Skeletal muscle satellite cell (primary cell): ENCODE measurements around the gene RGL1.

Experiments
- H3K27me3 ChIP-seq: 2 replicates; pipeline ENCODE4 v1.7.0; 2013; ENCODE audit warnings: low read length; ENCODE audit not compliant: control insufficient read depth, insufficient read depth
- H3K36me3 ChIP-seq: 2 replicates; pipeline ENCODE4 v1.7.0; 2013; ENCODE audit warnings: mild to moderate bottlenecking, control low read depth, low read length; ENCODE audit not compliant: insufficient read depth
- H3K4me1 ChIP-seq: 2 replicates; pipeline ENCODE4 v1.7.0; 2013; ENCODE audit warnings: low read length; ENCODE audit not compliant: control insufficient read depth, insufficient read depth
- H3K4me2 ChIP-seq: 2 replicates; pipeline ENCODE4 v1.7.0; 2013; ENCODE audit warnings: mild to moderate bottlenecking, low read length
- H3K4me3 ChIP-seq: 2 replicates; pipeline ENCODE4 v1.7.0; 2013; ENCODE audit warnings: low read length
- H3K9ac ChIP-seq: 2 replicates; pipeline ENCODE4 v1.7.0; 2013; ENCODE audit warnings: mild to moderate bottlenecking, low read depth, low read length, moderate library complexity
- H3K9me3 ChIP-seq: replicated peaks from 2 replicates; pipeline ENCODE4 v1.7.0; 2013; ENCODE audit warnings: mild to moderate bottlenecking, control low read depth, low read length

RGL1 gene

GRCh38 chr1:183844806-183845205 lies 39.9 kb downstream of the RGL1 start:
- H3K36me3 ChIP-seq: no peaks in the 10 kb centered on the region
- no peak overlapping the region for H3K9ac ChIP-seq
- no peaks in the 10 kb centered on the region for H3K9me3 ChIP-seq
- no peak overlapping the region for H3K4me3 ChIP-seq
- peaks cover 45% of the 10 kb centered on the region for H3K4me1 ChIP-seq
- no peak overlapping the region for H3K4me2 ChIP-seq
- no peaks in the 10 kb centered on the region for H3K27me3 ChIP-seq

- H3K4me3 ChIP-seq: no peak overlapping the region
- H3K36me3 ChIP-seq: no peaks in the 10 kb centered on the region
- H3K9me3 ChIP-seq: no peaks in the 10 kb centered on the region
- peaks cover 40% of the 10 kb centered on the region for H3K4me1 ChIP-seq
- H3K4me2 ChIP-seq: no peak overlapping the region
- no peaks in the 10 kb centered on the region for H3K27me3 ChIP-seq
- H3K9ac ChIP-seq: no peak overlapping the region
Observed at GRCh38 chr1:183845681-183846080, 40.8 kb downstream of the RGL1 start.

- H3K36me3 ChIP-seq: no peaks in the 10 kb centered on the region
- H3K4me3 ChIP-seq: no peak overlapping the region
- H3K9ac ChIP-seq: no peak overlapping the region
- no peaks in the 10 kb centered on the region for H3K27me3 ChIP-seq
- H3K9me3 ChIP-seq: no peaks in the 10 kb centered on the region
- H3K4me1 ChIP-seq: peaks cover 32% of the 10 kb centered on the region
- no peak overlapping the region for H3K4me2 ChIP-seq
Observed at GRCh38 chr1:183847641-183848040, 42.7 kb downstream of the RGL1 start.

- no peaks in the 10 kb centered on the region for H3K36me3 ChIP-seq
Observed at GRCh38 chr1:183850852-183851251, 45.9 kb downstream of the RGL1 start.

GRCh38 chr1:183859119-183859518 lies 54.2 kb downstream of the RGL1 start:
- Histone ChIP-seq H3K9me3 (no peaks in the 10 kb centered on the region), H3K9ac (no peak overlapping the region), H3K27me3 (no peaks in the 10 kb centered on the region), H3K4me2 (no peak overlapping the region), H3K4me1 (no peaks in the 10 kb centered on the region), H3K4me3 (no peak overlapping the region), H3K36me3 (no peaks in the 10 kb centered on the region)

More at GRCh38 chr1:183850852-183851251, 45.9 kb downstream of the RGL1 start:
- no peaks in the 10 kb centered on the region for H3K27me3 ChIP-seq
- peak overlapping the region; percentile 11 for H3K4me2 ChIP-seq
- no peak overlapping the region for H3K4me3 ChIP-seq
- no peaks in the 10 kb centered on the region for H3K9me3 ChIP-seq
- H3K4me1 ChIP-seq: peaks cover 12% of the 10 kb centered on the region
- H3K9ac ChIP-seq: no peak overlapping the region

- no peaks in the 10 kb centered on the region for H3K4me1 ChIP-seq
- no peak overlapping the region for H3K4me3 ChIP-seq
- H3K4me2 ChIP-seq: no peak overlapping the region
- H3K27me3 ChIP-seq: no peaks in the 10 kb centered on the region
- H3K9ac ChIP-seq: no peak overlapping the region
- no peaks in the 10 kb centered on the region for H3K9me3 ChIP-seq
- H3K36me3 ChIP-seq: no peaks in the 10 kb centered on the region
Observed at GRCh38 chr1:183859831-183860230, 54.9 kb downstream of the RGL1 start.

- Histone ChIP-seq H3K4me1 (no peaks in the 10 kb centered on the region), H3K9me3 (no peaks in the 10 kb centered on the region), H3K36me3 (no peaks in the 10 kb centered on the region)
Observed at GRCh38 chr1:183862967-183863366, 58.0 kb downstream of the RGL1 start.

GRCh38 chr1:183863852-183864251 lies 58.9 kb downstream of the RGL1 start:
- no peak overlapping the region for H3K9ac ChIP-seq
- no peak overlapping the region for H3K4me3 ChIP-seq
- H3K4me1 ChIP-seq: no peaks in the 10 kb centered on the region
- H3K4me2 ChIP-seq: no peak overlapping the region
- H3K27me3 ChIP-seq: no peaks in the 10 kb centered on the region
- no peaks in the 10 kb centered on the region for H3K9me3 ChIP-seq
- H3K36me3 ChIP-seq: no peaks in the 10 kb centered on the region

More at GRCh38 chr1:183862967-183863366, 58.0 kb downstream of the RGL1 start:
- Histone ChIP-seq H3K4me3 (no peak overlapping the region), H3K4me2 (no peak overlapping the region), H3K27me3 (no peaks in the 10 kb centered on the region), H3K9ac (no peak overlapping the region)

GRCh38 chr1:183864611-183865010 lies 59.7 kb downstream of the RGL1 start:
- Histone ChIP-seq H3K4me2 (no peak overlapping the region), H3K36me3 (no peaks in the 10 kb centered on the region), H3K4me1 (no peaks in the 10 kb centered on the region), H3K27me3 (no peaks in the 10 kb centered on the region), H3K9me3 (no peaks in the 10 kb centered on the region), H3K4me3 (no peak overlapping the region), H3K9ac (no peak overlapping the region)

- no peak overlapping the region for H3K4me2 ChIP-seq
Observed at GRCh38 chr1:183869230-183869629, 64.3 kb downstream of the RGL1 start.

GRCh38 chr1:183869664-183870063 lies 64.7 kb downstream of the RGL1 start:
- H3K4me1 ChIP-seq: peaks cover 12% of the 10 kb centered on the region
- H3K27me3 ChIP-seq: no peaks in the 10 kb centered on the region
- H3K36me3 ChIP-seq: no peaks in the 10 kb centered on the region
- H3K9ac ChIP-seq: no peak overlapping the region
- no peak overlapping the region for H3K4me2 ChIP-seq
- H3K9me3 ChIP-seq: no peaks in the 10 kb centered on the region
- H3K4me3 ChIP-seq: no peak overlapping the region

More at GRCh38 chr1:183869230-183869629, 64.3 kb downstream of the RGL1 start:
- no peaks in the 10 kb centered on the region for H3K36me3 ChIP-seq
- peaks cover 12% of the 10 kb centered on the region for H3K4me1 ChIP-seq
- no peak overlapping the region for H3K4me3 ChIP-seq
- H3K27me3 ChIP-seq: no peaks in the 10 kb centered on the region
- no peak overlapping the region for H3K9ac ChIP-seq
- H3K9me3 ChIP-seq: no peaks in the 10 kb centered on the region

GRCh38 chr1:183870351-183871077 lies 65.6 kb downstream of the RGL1 start:
- Histone ChIP-seq H3K9me3 (no peaks in the 10 kb centered on the region), H3K27me3 (no peaks in the 10 kb centered on the region), H3K36me3 (no peaks in the 10 kb centered on the region), H3K4me2 (no peak overlapping the region), H3K9ac (no peak overlapping the region), H3K4me1 (peaks cover 12% of the 10 kb centered on the region), H3K4me3 (no peak overlapping the region)
